22Rv1 (cell line): ENCODE measurements around the gene PFKL.

Experiments used
- CTCF ChIP-seq: fragments of 450-650 bp; IDR thresholded peaks from 2 replicates; pipeline ENCODE4 v1.5.1; 2017; ENCODE audit warnings: mild to moderate bottlenecking
- ZFX ChIP-seq: fragments of 450-650 bp; IDR thresholded peaks from 2 replicates; pipeline ENCODE4 v1.6.1; 2017; ENCODE audit warnings: antibody characterized with exemption, borderline replicate concordance

GRCh38 chr21:44324106-44324853 is 24.4 kb downstream of the PFKL start:
- TF ChIP-seq CTCF (no peak), ZFX (no peak)
